H1 (cell line): ENCODE data around the gene CST4. TPM values are rescaled to one million over a fixed set of nuclear protein-coding genes. Genes with fewer than 3 reads are reported as not detected.

Source experiments
- TAF7 ChIP-seq: optimal IDR thresholded peaks from 2 replicates; pipeline ENCODE3; 2011; ENCODE audit warnings: low read depth, mild to moderate bottlenecking, inconsistent platforms, low read length, moderate library complexity, borderline replicate concordance
- ZNF274 ChIP-seq: IDR thresholded peaks from 2 replicates; pipeline ENCODE4 v1.7.0; 2012; ENCODE audit warnings: low read length, borderline replicate concordance; ENCODE audit errors: extremely low read depth
- polyA plus RNA-seq, 7 experiments: library from polyadenylated mRNA; depleted of rRNA in 3 of 7; stranded (reverse) in 5 of 7; unstranded in 2 of 7; fragments of >200 nt in 5 of 7; fragments of 200-250 nt in 2 of 7; gene quantifications; 1 replicate in 5 of 7; 2 replicates in 1 of 7; 4 replicates in 1 of 7; pipeline versions ENCODE4 v1.2.1 to v1.2.3, GENCODE V29; 2011 to 2013; ENCODE audit warnings: missing spikeins in 2 of 7, mixed read lengths in 2 of 7
- total RNA-seq: library from RNA; stranded (reverse); fragmentation: NEBNext Ultra II Directional; extraction: Animal tissue kit (Norgen Biotek cat#: 25700); gene quantifications from 2 replicates; pipeline ENCODE4 v1.2.1, GENCODE V29; 2021

Gene CST4
- total and polyA plus RNA-seq, 2 of the 8 experiments (the other 6 are each of a cell fraction or from before 2014, with no cell fraction given) = not detected

DNA sequence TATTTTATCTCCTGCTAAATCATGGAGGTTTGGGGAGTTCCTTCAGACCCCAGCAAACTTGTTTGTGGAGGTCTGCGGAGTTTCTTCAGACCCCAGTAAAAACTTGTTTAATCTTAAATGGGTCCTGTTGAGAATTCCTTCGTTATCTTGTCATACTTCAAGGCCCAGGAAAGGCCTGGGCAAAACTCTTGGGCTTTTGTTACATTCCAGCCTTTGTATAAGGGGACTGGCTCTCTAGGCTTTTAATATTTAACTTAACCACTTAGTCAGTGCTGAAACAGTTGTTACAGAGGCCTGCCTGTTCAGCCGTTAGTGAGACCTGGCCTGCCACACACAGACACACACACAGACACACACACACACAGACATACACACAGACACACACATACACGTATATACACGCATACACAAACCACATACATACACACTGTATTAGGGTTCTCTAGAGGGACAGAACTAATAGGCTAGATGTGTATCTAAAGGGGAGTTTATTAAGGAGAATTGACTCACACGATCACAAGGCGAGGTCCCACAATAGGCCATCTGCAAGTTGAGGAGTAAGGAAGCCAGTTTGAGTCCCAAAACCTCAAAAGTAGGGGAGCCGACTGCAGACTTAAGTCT is 29.7 kb downstream of the CST4 start (continued):
- TF ChIP-seq TAF7 (no peak), ZNF274 (no peak)
